ENCODE data around the gene TRPM3.
"Not testable (repeated sequence)": the region's sequence is repeated elsewhere in the genome, so short reads cannot be mapped to it uniquely, and the experiment has no call there.

The TRPM3 gene

GRCh38 chr9:70747261-70747718 is 374.1 kb downstream of the TRPM3 start:
- no peak for TF ChIP-seq CTCF (IDR thresholded peaks at IDR 0.05; ENCODE audit: extremely low read depth, missing control alignments)
- no peak for DNase-seq (ENCODE audit: low spot score)

DNA sequence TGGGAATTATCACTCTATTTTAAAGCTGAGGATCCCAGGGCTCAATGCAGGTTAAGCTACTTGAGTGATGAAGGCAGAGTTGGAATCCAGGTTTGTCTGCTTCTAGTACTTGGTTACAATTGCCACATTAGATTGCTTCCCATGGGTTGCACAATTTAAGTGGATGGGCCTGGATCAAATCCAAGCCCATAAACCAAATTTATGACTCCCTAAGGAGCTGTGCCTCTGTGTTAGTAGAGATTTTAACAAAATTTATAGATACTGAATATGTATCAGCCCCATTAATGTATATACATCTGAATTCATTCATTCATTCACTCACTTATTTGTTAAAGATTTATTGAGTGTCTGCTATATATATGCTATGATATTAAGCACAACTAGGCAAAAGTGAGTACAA is 374.7 kb downstream of the TRPM3 start:
- no peak for DNase-seq (ENCODE audit: low spot score)
- no peak for TF ChIP-seq CTCF (IDR thresholded peaks at IDR 0.05; ENCODE audit: extremely low read depth, missing control alignments)

- no peak for TF ChIP-seq CTCF (IDR thresholded peaks at IDR 0.05; ENCODE audit: extremely low read depth, missing control alignments)
- no peak for DNase-seq (ENCODE audit: low spot score)
Measured at GRCh38 chr9:70746316-70746715, 375.1 kb downstream of the TRPM3 start.

- not testable (repeated sequence) for DNase-seq (ENCODE audit: low spot score)
Measured at GRCh38 chr9:70724794-70725193, 396.6 kb downstream of the TRPM3 start.

- DNase-seq (ENCODE audit: low spot score), result not testable (repeated sequence)
Measured at GRCh38 chr9:70724025-70724424, 397.4 kb downstream of the TRPM3 start.

GRCh38 chr9:70706797-70707196 is 414.6 kb downstream of the TRPM3 start:
- not testable (repeated sequence) for DNase-seq (ENCODE audit: low spot score)

DNA sequence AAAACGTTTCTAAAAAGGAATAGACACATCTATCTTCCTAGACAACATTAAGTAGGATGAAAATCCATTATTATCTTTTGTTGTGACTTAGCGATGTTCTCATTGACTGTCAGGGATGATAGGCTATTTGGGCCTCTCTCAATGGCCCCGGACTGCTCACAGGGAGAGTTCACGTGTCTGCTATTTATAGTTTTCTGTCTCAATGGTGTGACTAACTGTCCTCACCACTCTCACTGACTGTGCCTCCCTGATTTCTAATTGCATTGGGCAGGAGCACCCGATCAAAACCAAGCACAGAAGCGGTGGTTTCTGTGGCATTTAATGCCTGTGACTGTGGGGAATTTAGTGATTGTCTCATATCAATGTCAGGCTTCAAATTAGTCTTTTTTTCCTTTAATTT is 420.3 kb downstream of the TRPM3 start:
- DNase-seq (ENCODE audit: low spot score), result no peak
- no peak for TF ChIP-seq CTCF (IDR thresholded peaks at IDR 0.05; ENCODE audit: extremely low read depth, missing control alignments)

DNA sequence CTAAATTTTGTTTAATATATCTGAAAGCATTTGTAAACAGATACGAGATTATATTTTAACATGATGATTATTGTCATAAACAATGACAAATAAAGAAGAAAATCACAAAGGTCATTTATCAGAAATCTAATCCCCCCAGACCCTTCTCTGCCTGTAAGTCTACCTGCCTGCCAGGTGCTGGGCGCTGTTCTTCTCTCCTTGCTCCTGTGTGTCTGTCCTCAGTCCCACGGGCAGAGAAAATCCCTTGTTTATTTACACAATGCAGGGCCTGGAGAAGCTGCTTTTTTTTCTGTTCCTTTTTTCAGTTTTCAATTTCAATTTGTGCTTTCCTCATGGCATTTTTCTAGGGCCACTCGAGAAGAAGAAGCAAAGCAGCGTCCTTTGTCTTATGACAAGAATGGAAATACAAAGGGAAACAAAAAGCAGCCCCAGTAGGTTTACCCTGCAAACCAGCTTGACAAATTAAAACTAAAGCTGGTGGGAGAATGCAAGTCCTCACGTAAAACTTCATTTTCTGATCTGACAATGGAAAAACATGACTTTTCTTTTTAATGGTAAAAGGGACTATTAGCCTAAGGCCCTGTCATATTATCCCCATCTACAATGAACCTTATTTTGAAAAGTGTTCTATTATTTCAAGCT is 424.6 kb downstream of the TRPM3 start:
- no peak for DNase-seq (ENCODE audit: low spot score)
- TF ChIP-seq CTCF (IDR thresholded peaks at IDR 0.05; ENCODE audit: extremely low read depth, missing control alignments), result no peak

DNA sequence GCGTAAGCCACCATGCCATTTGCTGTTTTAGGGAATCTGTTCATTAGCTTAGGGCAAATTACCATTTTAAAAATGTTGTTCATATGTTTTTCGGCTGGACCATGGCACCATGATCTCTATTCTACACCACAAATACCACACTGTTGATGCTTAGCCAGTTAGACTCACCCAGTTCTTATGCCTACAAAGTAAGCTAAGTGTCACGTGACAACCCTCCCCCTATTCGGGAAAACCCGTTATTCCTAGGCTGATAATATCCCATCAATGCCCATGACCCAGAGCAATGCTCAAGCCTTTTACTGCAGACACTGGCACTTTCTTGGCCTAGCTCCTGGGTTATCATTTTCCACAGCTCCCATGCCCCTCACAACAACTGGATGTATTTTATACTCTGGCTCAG is 426.7 kb downstream of the TRPM3 start:
- no peak for DNase-seq (ENCODE audit: low spot score)
- TF ChIP-seq CTCF (IDR thresholded peaks at IDR 0.05; ENCODE audit: extremely low read depth, missing control alignments), result no peak

Measured in GM20000 (cell line).